Endothelial cell of umbilical vein (primary cell): ENCODE data around the gene C1QA. TPM values are rescaled to one million over a fixed set of nuclear protein-coding genes. Genes with fewer than 3 reads are reported as not detected.

Source experiments
- BruUV-seq: library from RNA; stranded (reverse); fragments of 400-500 nt; replicated peaks from 2 replicates; lab custom pipeline; 2021; lab: Mats Ljungman, UMichigan
- CTCF ChIA-PET: fragments of 300-600, 350-600 bp; sonication (Branson Sonifier 250); formaldehyde crosslinking; loops from one replicate; lab custom pipeline; 2021; ENCODE audit warnings: antibody characterized with exemption, inconsistent platforms; lab: Charles Lee
- POLR2A ChIA-PET: fragments of 300-600, 350-600 bp; sonication (Branson Sonifier 250); formaldehyde crosslinking; loops from one replicate; lab custom pipeline; 2021; ENCODE audit warnings: antibody characterized with exemption, inconsistent platforms; lab: Charles Lee
- DNase-seq: peaks from one replicate; pipeline ENCODE4 v3.0.0-alpha.2; 2011; ENCODE audit warnings: low read depth, low spot score
- FAIRE-seq: peaks from 2 replicates; lab custom pipeline; 2011; peaks lifted over from hg19 to GRCh38; lab: Jason Lieb, UNC
- H2AFZ ChIP-seq: 2 replicates; pipeline ENCODE4 v1.6.0; 2012; ENCODE audit warnings: low read depth, low read length, control low read depth, inconsistent platforms
- H3K27ac ChIP-seq: 2 replicates; pipeline ENCODE4 v1.5.1; 2011; ENCODE audit warnings: low read depth, mild to moderate bottlenecking, control low read depth, low read length, moderate library complexity; ENCODE audit not compliant: insufficient read depth
- H3K27me3 ChIP-seq, 2 experiments: 2 replicates each; pipeline versions ENCODE4 v1.6.0 to v1.6.1; 2011; ENCODE audit warnings: low read length in 2 of 2, mixed read lengths in 1 of 2; ENCODE audit not compliant: control insufficient read depth in 2 of 2, insufficient read depth in 2 of 2
- H3K36me3 ChIP-seq, 2 experiments: 2 replicates in 1 of 2; 3 replicates in 1 of 2; pipeline ENCODE4 v1.5.1; 2011; ENCODE audit warnings: low read length in 2 of 2, mild to moderate bottlenecking in 1 of 2, moderate library complexity in 1 of 2; ENCODE audit not compliant: control insufficient read depth in 2 of 2, insufficient read depth in 2 of 2; ENCODE audit errors: extremely low read depth in 1 of 2
- H3K4me1 ChIP-seq: 3 replicates; pipeline ENCODE4 v1.5.1; 2011; ENCODE audit warnings: mild to moderate bottlenecking, low read length; ENCODE audit not compliant: control insufficient read depth, insufficient read depth; ENCODE audit errors: extremely low read depth
- H3K4me2 ChIP-seq: 2 replicates; pipeline ENCODE4 v1.6.1; 2011; ENCODE audit warnings: low read length, control low read depth, mixed read lengths; ENCODE audit not compliant: insufficient read depth
- H3K4me3 ChIP-seq, 3 experiments: fragments of 200-600 bp in 1 of 3; sonication (generic), shearing (Covaris generic) in 1 of 3; replicated peaks in 1 of 3; 2 replicates each; pipeline ENCODE4 v1.5.1; 2011 to 2016; ENCODE audit warnings: control low read depth in 3 of 3, low read length in 3 of 3, mild to moderate bottlenecking in 2 of 3, inconsistent platforms in 1 of 3, low read depth in 1 of 3, moderate library complexity in 1 of 3; ENCODE audit not compliant: insufficient read depth in 1 of 3
- H3K79me2 ChIP-seq: 2 replicates; pipeline ENCODE4 v1.6.0; 2012; ENCODE audit warnings: low read length, inconsistent platforms; ENCODE audit not compliant: control insufficient read depth, insufficient read depth
- H3K9ac ChIP-seq: replicated peaks from 2 replicates; pipeline ENCODE3; 2011; ENCODE audit warnings: low read length, control low read depth; ENCODE audit not compliant: insufficient read depth; ENCODE audit errors: extremely low read depth
- H3K9me1 ChIP-seq: replicated peaks from 3 replicates; pipeline ENCODE4 v1.6.0; 2011; ENCODE audit warnings: mild to moderate bottlenecking, low read length; ENCODE audit not compliant: control insufficient read depth, insufficient read depth; ENCODE audit errors: extremely low read depth
- H3K9me3 ChIP-seq: replicated peaks from 2 replicates; pipeline ENCODE4 v1.5.1; 2012; ENCODE audit warnings: low read length, inconsistent platforms; ENCODE audit not compliant: control insufficient read depth, insufficient read depth
- H4K20me1 ChIP-seq: replicated peaks from 2 replicates; pipeline ENCODE3; 2011; ENCODE audit warnings: mild to moderate bottlenecking, low read length; ENCODE audit not compliant: control insufficient read depth, insufficient read depth; ENCODE audit errors: extremely low read depth
- EZH2 ChIP-seq: IDR thresholded peaks from 2 replicates; pipeline ENCODE4 v1.6.1; 2012; ENCODE audit warnings: borderline replicate concordance, low read depth, mild to moderate bottlenecking, moderate library complexity, low read length, inconsistent platforms; ENCODE audit not compliant: severe bottlenecking
- FOS ChIP-seq: IDR thresholded peaks from 2 replicates; pipeline ENCODE4 v1.6.1; 2011; ENCODE audit warnings: mild to moderate bottlenecking, low read length, moderate library complexity, borderline replicate concordance; ENCODE audit not compliant: insufficient read depth
- GATA2 ChIP-seq: IDR thresholded peaks from 2 replicates; pipeline ENCODE4 v1.7.0; 2011; ENCODE audit warnings: low read depth, mild to moderate bottlenecking, moderate library complexity, mixed read lengths, low read length; ENCODE audit not compliant: insufficient read length, insufficient read depth
- JUN ChIP-seq: IDR thresholded peaks from 2 replicates; pipeline ENCODE4 v1.6.1; 2011; ENCODE audit warnings: borderline replicate concordance, low read depth; ENCODE audit not compliant: insufficient read length, insufficient read depth
- MYC ChIP-seq: IDR thresholded peaks from one replicate; pipeline ENCODE4 v1.6.1; 2011; ENCODE audit warnings: mild to moderate bottlenecking, low read depth, low read length
- POLR2A ChIP-seq: IDR thresholded peaks from 2 replicates; pipeline ENCODE4 v1.6.1; 2012; ENCODE audit warnings: low read depth, mild to moderate bottlenecking, control low read depth, low read length
- POLR2AphosphoS5 ChIP-seq: IDR thresholded peaks from 2 replicates; pipeline ENCODE4 v1.6.1; 2012; ENCODE audit warnings: low read depth, mild to moderate bottlenecking, control low read depth, low read length, moderate library complexity; ENCODE audit not compliant: insufficient read depth
- dilution Hi-C: fragments of 300-500 bp; cut with MboI; formaldehyde crosslinking; loops from one replicate; pipeline ENCODE4 v1.15.0; 2019; ENCODE audit warnings: low sequenced_read_pairs; ENCODE audit not compliant: extremely low pct_ligation_motif_present
- intact Hi-C: fragments of 100-400 bp; cut with micrococcal nuclease; formaldehyde crosslinking; loops from one replicate; pipeline ENCODE4 v1.10.0; 2022
- polyA plus RNA-seq, 4 experiments: library from polyadenylated mRNA; depleted of rRNA in 3 of 4; stranded (reverse) in 3 of 4; unstranded in 1 of 4; fragments of >200 nt; gene quantifications; 2 replicates each; pipeline versions ENCODE4 v1.2.1 to v1.2.3, GENCODE V29; 2011 to 2012; ENCODE audit warnings: missing spikeins in 1 of 4
- total RNA-seq: library from RNA; stranded (reverse); gene quantifications from 2 replicates; pipeline ENCODE4 v1.2.3, GENCODE V29; 2021
- TF ChIP-seq, protein P1 (sequence below), 2 donors: IDR thresholded peaks; 1 replicate in 1 of 2; 2 replicates in 1 of 2; pipeline ENCODE4 v1.5.1; 2011; ENCODE audit warnings: low read length in 2 of 2, mild to moderate bottlenecking in 2 of 2, moderate library complexity in 2 of 2, control low read depth in 1 of 2, inconsistent platforms in 1 of 2, low read depth in 1 of 2; ENCODE audit not compliant: insufficient read depth in 1 of 2; ENCODE audit errors: extremely low read depth in 1 of 2
- TF ChIP-seq, protein P2 (sequence below): IDR thresholded peaks from 2 replicates; pipeline ENCODE4 v1.6.1; 2011; ENCODE audit not compliant: insufficient read depth, insufficient read length

C1QA gene
- total and polyA plus RNA-seq, 2 donors (not counting 3 experiments of a cell fraction or from before 2014, with no cell fraction given), result not detected

- Histone ChIP-seq H3K27me3 (peaks cover 0 to 2% of the 10 kb centered on the region in 2 experiments), H3K4me2 (no peak overlapping the region), H3K9ac (no peak overlapping the region), H2AFZ (no peak overlapping the region), H3K36me3 (no peaks in the 10 kb centered on the region), H3K9me3 (no peaks in the 10 kb centered on the region), H3K27ac (no peak overlapping the region), H3K4me3 (no peak overlapping the region), H4K20me1 (no peaks in the 10 kb centered on the region), H3K4me1 (no peaks in the 10 kb centered on the region), H3K9me1 (no peaks in the 10 kb centered on the region), H3K79me2 (no peaks in the 10 kb centered on the region)
- CTCF ChIA-PET, result no interaction called here
- POLR2A ChIA-PET, result no interaction called here
- dilution Hi-C loops, result no loop called here
- FAIRE-seq, result no peak
- no TSS peak for BruUV-seq
- DNase-seq, result no peak
- TF ChIP-seq JUN (no peak), EZH2 (no peak), POLR2AphosphoS5 (no peak), FOS (no peak), POLR2A (no peak), MYC (no peak), GATA2 (no peak)
- TF ChIP-seq, protein P1, sequence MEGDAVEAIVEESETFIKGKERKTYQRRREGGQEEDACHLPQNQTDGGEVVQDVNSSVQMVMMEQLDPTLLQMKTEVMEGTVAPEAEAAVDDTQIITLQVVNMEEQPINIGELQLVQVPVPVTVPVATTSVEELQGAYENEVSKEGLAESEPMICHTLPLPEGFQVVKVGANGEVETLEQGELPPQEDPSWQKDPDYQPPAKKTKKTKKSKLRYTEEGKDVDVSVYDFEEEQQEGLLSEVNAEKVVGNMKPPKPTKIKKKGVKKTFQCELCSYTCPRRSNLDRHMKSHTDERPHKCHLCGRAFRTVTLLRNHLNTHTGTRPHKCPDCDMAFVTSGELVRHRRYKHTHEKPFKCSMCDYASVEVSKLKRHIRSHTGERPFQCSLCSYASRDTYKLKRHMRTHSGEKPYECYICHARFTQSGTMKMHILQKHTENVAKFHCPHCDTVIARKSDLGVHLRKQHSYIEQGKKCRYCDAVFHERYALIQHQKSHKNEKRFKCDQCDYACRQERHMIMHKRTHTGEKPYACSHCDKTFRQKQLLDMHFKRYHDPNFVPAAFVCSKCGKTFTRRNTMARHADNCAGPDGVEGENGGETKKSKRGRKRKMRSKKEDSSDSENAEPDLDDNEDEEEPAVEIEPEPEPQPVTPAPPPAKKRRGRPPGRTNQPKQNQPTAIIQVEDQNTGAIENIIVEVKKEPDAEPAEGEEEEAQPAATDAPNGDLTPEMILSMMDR (IDR thresholded peaks at IDR 0.05; ENCODE audit: extremely low read depth in 1 of 2, insufficient read depth in 1 of 2, low read depth in 1 of 2, low read length in 2 of 2), result no peak
- TF ChIP-seq, protein P2, sequence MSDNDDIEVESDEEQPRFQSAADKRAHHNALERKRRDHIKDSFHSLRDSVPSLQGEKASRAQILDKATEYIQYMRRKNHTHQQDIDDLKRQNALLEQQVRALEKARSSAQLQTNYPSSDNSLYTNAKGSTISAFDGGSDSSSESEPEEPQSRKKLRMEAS, result no peak
- intact Hi-C loops, result no loop called here
Observed at GRCh38 chr1:22615886-22616285, 20.5 kb upstream of the C1QA start.
